DOHH2 (cell line): ENCODE measurements around the gene CCNL2.

Source experiments
- H3F3A ChIP-seq: fragments of 200-600 bp; sonication (generic), shearing (Covaris generic); 2 replicates; pipeline ENCODE4 v1.6.0; 2016; ENCODE audit warnings: antibody characterized with exemption, mild to moderate bottlenecking; ENCODE audit not compliant: control insufficient read depth, insufficient read depth
- H3K27ac ChIP-seq: fragments of 200-600 bp; sonication (generic); 2 replicates; pipeline ENCODE4 v1.5.1; 2014; ENCODE audit warnings: low read depth, mild to moderate bottlenecking, low read length, moderate library complexity
- H3K27me3 ChIP-seq: fragments of 200-600 bp; sonication (generic); 2 replicates; pipeline ENCODE4 v1.6.1; 2014; ENCODE audit warnings: mild to moderate bottlenecking, low read length, mixed read lengths; ENCODE audit not compliant: control insufficient read depth
- H3K36me3 ChIP-seq: fragments of 200-600 bp; sonication (generic); 2 replicates; pipeline ENCODE4 v1.6.1; 2014; ENCODE audit warnings: mild to moderate bottlenecking, low read length, moderate library complexity, mixed read lengths; ENCODE audit not compliant: control insufficient read depth
- H3K4me1 ChIP-seq: fragments of 200-600 bp; sonication (generic); 2 replicates; pipeline ENCODE4 v1.6.1; 2014; ENCODE audit warnings: mild to moderate bottlenecking, low read length, mixed read lengths; ENCODE audit not compliant: control insufficient read depth
- H3K4me2 ChIP-seq: fragments of 200-600 bp; sonication (generic); 2 replicates; pipeline ENCODE4 v1.6.0; 2014; ENCODE audit warnings: mild to moderate bottlenecking, low read length, moderate library complexity
- H3K4me3 ChIP-seq: fragments of 200-600 bp; sonication (generic); 2 replicates; pipeline ENCODE4 v1.5.1; 2014; ENCODE audit warnings: mild to moderate bottlenecking, low read length, mixed read lengths
- H3K79me2 ChIP-seq: fragments of 200-600 bp; sonication (generic); 2 replicates; pipeline ENCODE4 v1.6.1; 2014; ENCODE audit warnings: mild to moderate bottlenecking, low read length, mixed read lengths; ENCODE audit not compliant: control insufficient read depth
- H3K9me2 ChIP-seq: fragments of 200-600 bp; sonication (generic); replicated peaks from 2 replicates; pipeline ENCODE4 v1.6.1; 2014; ENCODE audit warnings: mild to moderate bottlenecking, low read length, mixed read lengths; ENCODE audit not compliant: control insufficient read depth
- H3K9me3 ChIP-seq: fragments of 200-600 bp; sonication (generic); 2 replicates; pipeline ENCODE4 v1.6.1; 2014; ENCODE audit warnings: antibody characterized with exemption, low read length, mixed read lengths; ENCODE audit not compliant: control insufficient read depth, insufficient read depth
- H4K20me1 ChIP-seq: fragments of 200-600 bp; sonication (generic); 2 replicates; pipeline ENCODE4 v1.6.0; 2014; ENCODE audit warnings: low read depth, mild to moderate bottlenecking, antibody characterized with exemption, low read length, moderate library complexity; ENCODE audit not compliant: control insufficient read depth, insufficient read depth
- CTCF ChIP-seq: fragments of 200-600 bp; sonication (generic); IDR thresholded peaks from one replicate; pipeline ENCODE4 v1.5.1; 2014; ENCODE audit warnings: antibody characterized with exemption, mild to moderate bottlenecking, low read depth, low read length; ENCODE audit not compliant: poor library complexity, severe bottlenecking
- EZH2phosphoT487 ChIP-seq: fragments of 200-600 bp; sonication (generic); IDR thresholded peaks from 2 replicates; pipeline ENCODE4 v1.6.1; 2017; ENCODE audit warnings: borderline replicate concordance, mild to moderate bottlenecking, antibody characterized with exemption, low read length, moderate library complexity, mixed read lengths

Gene CCNL2

GRCh38 chr1:1342061-1342562, 57.0 kb downstream of the CCNL2 start:
- peaks cover 38% of the 10 kb centered on the region for H3K79me2 ChIP-seq

GRCh38 chr1:1341549-1342021, 57.5 kb downstream of the CCNL2 start:
- Histone ChIP-seq H3K27ac (no peak overlapping the region), H4K20me1 (peaks cover 8% of the 10 kb centered on the region; the same call in 1 of the 2 replicates), H3F3A (no peaks in the 10 kb centered on the region), H3K4me1 (no peaks in the 10 kb centered on the region), H3K4me3 (no peak overlapping the region), H3K4me2 (no peak overlapping the region), H3K9me2 (no peaks in the 10 kb centered on the region), H3K79me2 (peaks cover 33% of the 10 kb centered on the region), H3K27me3 (no peaks in the 10 kb centered on the region), H3K36me3 (peaks cover 29% of the 10 kb centered on the region), H3K9me3 (peaks cover 5% of the 10 kb centered on the region; the same call in 1 of the 2 replicates)
- TF ChIP-seq EZH2phosphoT487: no peak
- no peak for TF ChIP-seq CTCF

More at GRCh38 chr1:1342061-1342562, 57.0 kb downstream of the CCNL2 start:
- Histone ChIP-seq H3K4me1 (no peaks in the 10 kb centered on the region), H3K4me3 (no peak overlapping the region), H3K4me2 (no peak overlapping the region), H3K9me3 (peaks cover 5% of the 10 kb centered on the region; the same call in 1 of the 2 replicates), H3K9me2 (no peaks in the 10 kb centered on the region), H3K27me3 (no peaks in the 10 kb centered on the region), H4K20me1 (peaks cover 8% of the 10 kb centered on the region; the same call in 1 of the 2 replicates), H3K36me3 (peaks cover 29% of the 10 kb centered on the region), H3F3A (no peaks in the 10 kb centered on the region), H3K27ac (no peak overlapping the region)
- no peak for TF ChIP-seq EZH2phosphoT487
- no peak for TF ChIP-seq CTCF

- H3K4me2 ChIP-seq: no peak overlapping the region
- no peak overlapping the region for H3K4me3 ChIP-seq
- H3K9me2 ChIP-seq: no peaks in the 10 kb centered on the region
- peaks cover 29% of the 10 kb centered on the region for H3K36me3 ChIP-seq
- H3K27ac ChIP-seq: no peak overlapping the region
- no peaks in the 10 kb centered on the region for H3F3A ChIP-seq
- H4K20me1 ChIP-seq: peaks cover 7% of the 10 kb centered on the region; the same call in 1 of the 2 replicates
- TF ChIP-seq CTCF (no peak), EZH2phosphoT487 (no peak)
- peaks cover 27% of the 10 kb centered on the region for H3K79me2 ChIP-seq
- peaks cover 5% of the 10 kb centered on the region; the same call in 1 of the 2 replicates for H3K9me3 ChIP-seq
- H3K4me1 ChIP-seq: no peaks in the 10 kb centered on the region
- no peaks in the 10 kb centered on the region for H3K27me3 ChIP-seq
Measured at GRCh38 chr1:1340791-1341548, 58.2 kb downstream of the CCNL2 start.
